Measurements from ENCODE around the gene FHOD3. TPM values are rescaled to one million over a fixed set of nuclear protein-coding genes. Genes with fewer than 3 reads are reported as not detected.

FHOD3 gene
- total and polyA plus RNA-seq, 9 of the 15 experiments (the other 6 are each of a cell fraction or from before 2014, with no cell fraction given): 0.11 TPM; not detected in 8

GRCh38 chr18:36265015-36265414 lies 32.5 kb upstream of the FHOD3 start (continued):
- peak; percentile 51; the same call in 1 of the 2 replicates for TF ChIP-seq NCOR1 (IDR thresholded peaks at IDR 0.05)
- TF ChIP-seq CBX8 (IDR thresholded peaks at IDR 0.05; ENCODE audit: borderline replicate concordance, extremely low read depth, low read depth, low read length, poor library complexity, severe bottlenecking): no peak
- TF ChIP-seq STAT5A (IDR thresholded peaks at IDR 0.05; ENCODE audit: borderline replicate concordance, low read length): no peak
- TF ChIP-seq PCBP2 (IDR thresholded peaks at IDR 0.05; ENCODE audit: low read depth, low read length, poor library complexity, severe bottlenecking): no peak
- TF ChIP-seq NCOA1 (IDR thresholded peaks at IDR 0.05; ENCODE audit: low read depth): no peak
- no peak for TF ChIP-seq ZNF780A (CRISPR knock-in tag; IDR thresholded peaks at IDR 0.05)
- TF ChIP-seq CBFA2T2 (conservative IDR thresholded peaks at IDR 0.05): peak; percentile 61
- no peak for TF ChIP-seq RBM34 (IDR thresholded peaks at IDR 0.05; ENCODE audit: borderline replicate concordance, insufficient read depth, low read length)
- TF ChIP-seq COPS2 (conservative IDR thresholded peaks at IDR 0.05): no peak
- TF ChIP-seq POLR2AphosphoS2 (IDR thresholded peaks at IDR 0.05; ENCODE audit: low read length): no peak
- TF ChIP-seq TCF3 (CRISPR knock-in tag; IDR thresholded peaks at IDR 0.05): peak; percentile 60
- no peak for TF ChIP-seq ESRRB (CRISPR knock-in tag; IDR thresholded peaks at IDR 0.05; ENCODE audit: borderline replicate concordance)
- no peak for TF ChIP-seq SRSF1 (IDR thresholded peaks at IDR 0.05; ENCODE audit: low read depth, low read length)
- TF ChIP-seq ARHGAP35 (IDR thresholded peaks at IDR 0.05; ENCODE audit: partially characterized antibody): no peak

DNA sequence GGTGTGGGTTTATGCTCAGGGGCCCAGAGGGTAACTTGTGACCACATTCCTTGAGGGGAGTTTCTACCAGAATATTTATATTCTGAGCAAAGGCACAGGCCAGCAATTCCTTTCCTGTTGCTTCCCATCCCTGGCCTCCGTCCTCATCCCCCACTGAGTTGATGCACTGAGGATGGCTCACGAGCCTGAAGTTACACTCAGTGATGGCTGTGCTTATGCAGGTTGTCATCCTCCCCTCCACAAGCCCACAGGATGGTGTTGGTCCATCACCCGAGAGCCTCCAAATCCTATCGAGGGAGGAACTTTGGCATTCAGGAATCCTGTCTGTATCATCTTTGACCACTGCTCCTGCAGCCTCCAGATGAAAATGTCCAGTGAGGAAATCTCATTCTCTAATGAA lies 28.4 kb upstream of the FHOD3 start:
- no peak overlapping the region for H3K9ac ChIP-seq (ENCODE audit: insufficient read depth in 1 of 2, low read depth in 2 of 2, low read length in 2 of 2)
- 52% methylated on average over 4 of the region's 4 CpGs for WGBS (ENCODE audit: insufficient coverage, low coverage, missing lambda C conversion rate)
- H3K4me3 ChIP-seq: no peak overlapping the region
- DNase-seq (ENCODE audit: extremely low read depth in 1 of 4, low spot score in 3 of 4): no peak
- FAIRE-seq: no peak
- ATAC-seq: no peak
- H3K36me3 ChIP-seq (ENCODE audit: control insufficient read depth, insufficient read depth, low read length): no peaks in the 10 kb centered on the region
- no TSS peak for BruUV-seq (replicated peaks)
- no peaks in the 10 kb centered on the region for H4K20me1 ChIP-seq (replicated peaks; ENCODE audit: control insufficient read depth, insufficient read depth, low read length)
- ChIA-PET CTCF (ENCODE audit: low intra/inter-chr PET ratio) (no interaction called here), POLR2A (no interaction called here)
- peaks cover 3 to 9% of the 10 kb centered on the region in 2 experiments; a peak in 4 of 5 replicates for H3K4me1 ChIP-seq (replicated peaks in 1 of 2; ENCODE audit: control insufficient read depth in 2 of 2, insufficient read depth in 2 of 2, low read length in 2 of 2)
- H3K27ac ChIP-seq (ENCODE audit: extremely low read depth, low read depth, low read length): no peak overlapping the region
- no peaks in the 10 kb centered on the region for H3K27me3 ChIP-seq (ENCODE audit: control insufficient read depth in 2 of 2, insufficient read depth in 2 of 2, low read length in 2 of 2)
- no peak overlapping the region for H3K4me2 ChIP-seq (ENCODE audit: insufficient read depth, low read length)
- no peaks in the 10 kb centered on the region for H3K79me2 ChIP-seq (ENCODE audit: control insufficient read depth, insufficient read depth, low read length)
- no peaks in the 10 kb centered on the region for H3K9me3 ChIP-seq (replicated peaks; ENCODE audit: control insufficient read depth, insufficient read depth, low read depth, low read length)
- intact Hi-C loops (cut with micrococcal nuclease) (no loop called here), in situ Hi-C loops (cut with MboI) (no loop called here)
- H2AFZ ChIP-seq (ENCODE audit: low read depth, low read length): no peak overlapping the region
- H3K9me1 ChIP-seq (ENCODE audit: control insufficient read depth, insufficient read depth, low read length): no peaks in the 10 kb centered on the region
- TF ChIP-seq ZC3H4 (CRISPR knock-in tag; IDR thresholded peaks at IDR 0.05; ENCODE audit: borderline replicate concordance): no peak
- no peak for TF ChIP-seq ZNF717 (CRISPR knock-in tag; IDR thresholded peaks at IDR 0.05)
- no peak for TF ChIP-seq SMC3 (conservative IDR thresholded peaks at IDR 0.05; ENCODE audit: insufficient read depth, low read depth, low read length)
- no peak for TF ChIP-seq LCOR (CRISPR knock-in tag; IDR thresholded peaks at IDR 0.05)
- TF ChIP-seq ETV6 (IDR thresholded peaks at IDR 0.05; ENCODE audit: borderline replicate concordance in 1 of 2, low read depth in 2 of 2, low read length in 1 of 2): no peak
- TF ChIP-seq ETV6 (CRISPR knock-in tag; IDR thresholded peaks at IDR 0.05; ENCODE audit: borderline replicate concordance): no peak
- TF ChIP-seq MTA3 (IDR thresholded peaks at IDR 0.05; ENCODE audit: borderline replicate concordance): no peak
- no peak for TF ChIP-seq HIVEP1 (CRISPR knock-in tag; IDR thresholded peaks at IDR 0.05)
- TF ChIP-seq ZNF561 (CRISPR knock-in tag; conservative IDR thresholded peaks at IDR 0.05): no peak
- no peak for TF ChIP-seq TRIM25 (IDR thresholded peaks at IDR 0.05; ENCODE audit: borderline replicate concordance)

Data from K562 (cell line).